GM21529 (cell line): ENCODE data around the gene CDH23.

Source experiments
- ATAC-seq: cut with Tn5 transposase; IDR thresholded peaks from one replicate; pipeline ENCODE4 v1.9.1; 2021; ENCODE audit not compliant: unreplicated experiment

The CDH23 gene

DNA sequence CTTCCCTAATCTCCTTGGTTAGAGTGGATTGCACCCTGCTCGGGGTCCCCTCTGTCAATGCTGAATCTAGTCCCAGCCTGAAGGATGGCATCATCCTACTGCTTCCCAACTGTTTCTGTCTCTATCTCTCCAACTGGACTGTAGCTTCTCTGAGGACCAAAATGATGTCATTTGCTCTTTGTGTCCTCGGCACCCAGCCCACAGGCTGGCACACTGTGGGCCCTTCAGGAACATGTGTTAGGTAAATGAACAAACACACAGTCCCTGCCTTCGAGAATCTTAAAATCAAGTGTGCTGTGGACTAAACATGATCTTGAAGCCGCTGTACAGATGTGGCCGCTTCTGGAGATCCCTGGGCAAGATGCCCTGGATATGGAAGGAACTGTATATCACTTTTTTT lies 5.0 kb upstream of the CDH23 start:
- no peak for ATAC-seq

DNA sequence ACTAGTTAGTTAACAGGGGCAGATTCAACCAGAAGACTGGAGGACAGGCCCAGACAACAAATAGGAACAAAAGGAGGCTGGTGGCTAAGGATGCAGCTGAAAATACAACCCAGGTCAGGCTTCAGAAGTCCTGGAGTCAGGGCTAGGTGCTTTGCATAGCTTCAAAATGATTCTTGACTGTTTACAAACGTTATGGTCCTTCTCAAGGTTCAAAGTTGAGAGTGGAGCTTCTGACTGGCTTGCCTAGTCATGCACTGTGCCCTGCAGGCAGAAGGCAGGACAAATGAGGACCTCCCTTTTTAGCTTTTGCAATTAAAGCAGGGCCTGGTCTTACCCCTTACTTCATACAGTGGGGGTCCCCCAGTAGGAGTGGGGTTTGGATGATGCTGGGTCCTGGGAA lies 4.4 kb upstream of the CDH23 start:
- no peak for ATAC-seq

DNA sequence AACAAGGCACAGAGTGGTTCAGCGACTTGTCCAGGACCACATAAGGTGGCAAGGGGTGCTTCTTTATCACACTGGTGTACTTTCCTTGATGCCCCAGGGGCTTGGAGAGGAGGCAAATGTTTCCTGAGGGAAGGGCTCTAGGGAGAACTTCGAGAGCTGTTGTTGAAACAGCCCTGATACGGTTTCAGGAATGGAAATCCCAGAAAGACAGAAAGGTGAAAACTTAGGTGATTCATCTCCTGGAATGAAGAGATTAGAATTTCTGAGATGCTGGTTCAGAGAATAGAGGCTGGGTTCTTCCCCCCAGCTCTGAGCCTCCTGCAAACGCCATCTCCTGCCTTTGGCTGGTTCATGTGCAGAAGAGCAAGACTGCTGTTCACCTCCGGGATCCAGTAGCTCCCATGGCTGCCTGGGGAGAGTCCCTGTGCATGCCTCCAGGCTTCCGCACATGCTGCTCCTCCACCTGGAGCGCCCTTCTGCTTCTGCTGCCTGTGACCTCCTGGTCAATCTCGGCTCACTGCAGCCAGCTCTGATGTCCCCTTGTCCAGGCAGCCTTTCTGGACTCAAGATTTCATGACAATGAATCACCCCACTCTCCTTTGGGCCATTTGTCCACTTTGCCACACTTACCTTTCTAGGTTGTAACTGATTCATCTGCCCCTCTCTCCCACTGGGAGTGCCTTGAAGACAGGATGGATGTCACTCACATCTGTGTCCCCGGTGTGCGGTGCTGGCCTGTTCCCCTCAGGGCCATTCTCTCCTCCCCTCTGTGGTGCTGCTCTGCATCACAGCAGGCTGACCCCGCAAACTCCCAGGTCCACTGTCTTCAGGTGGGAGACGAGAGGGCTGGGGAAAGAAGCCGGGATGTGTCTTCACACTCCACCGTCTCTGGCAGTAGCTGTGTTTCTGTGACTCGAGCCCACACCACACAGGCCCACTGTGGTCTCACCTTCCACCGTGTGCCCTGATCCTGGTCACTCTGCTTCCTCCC lies 3.6 kb upstream of the CDH23 start:
- no peak for ATAC-seq

DNA sequence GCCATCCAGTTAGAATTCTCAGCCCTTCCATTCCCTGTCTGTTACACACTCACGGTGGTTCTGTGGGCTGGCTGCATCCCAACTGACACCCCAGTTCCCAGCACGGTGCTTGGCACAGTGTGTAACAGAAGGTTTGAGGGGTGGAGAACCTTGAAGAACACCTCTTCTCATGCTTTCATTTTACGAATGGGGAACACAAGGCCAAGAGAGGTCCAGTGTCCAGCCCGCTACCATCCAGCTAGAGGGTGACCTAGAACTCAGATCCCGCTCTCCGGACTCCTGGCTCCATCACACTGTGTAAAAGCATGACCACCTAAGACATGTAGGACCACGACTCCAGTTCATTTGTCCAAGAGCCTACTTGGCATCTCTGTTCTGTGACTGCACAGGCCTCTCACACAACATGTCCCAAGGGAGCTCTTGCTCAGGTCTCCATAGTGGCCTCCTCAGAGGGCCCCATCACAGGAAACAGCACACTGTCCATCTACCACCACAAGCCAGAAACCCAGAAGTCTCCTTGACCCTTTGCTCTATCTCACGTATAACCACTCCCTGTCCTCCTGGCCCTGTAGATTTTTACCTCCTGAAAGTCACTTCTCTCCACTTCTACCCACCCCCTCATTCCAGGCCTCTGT lies 2.8 kb upstream of the CDH23 start:
- no peak for ATAC-seq

DNA sequence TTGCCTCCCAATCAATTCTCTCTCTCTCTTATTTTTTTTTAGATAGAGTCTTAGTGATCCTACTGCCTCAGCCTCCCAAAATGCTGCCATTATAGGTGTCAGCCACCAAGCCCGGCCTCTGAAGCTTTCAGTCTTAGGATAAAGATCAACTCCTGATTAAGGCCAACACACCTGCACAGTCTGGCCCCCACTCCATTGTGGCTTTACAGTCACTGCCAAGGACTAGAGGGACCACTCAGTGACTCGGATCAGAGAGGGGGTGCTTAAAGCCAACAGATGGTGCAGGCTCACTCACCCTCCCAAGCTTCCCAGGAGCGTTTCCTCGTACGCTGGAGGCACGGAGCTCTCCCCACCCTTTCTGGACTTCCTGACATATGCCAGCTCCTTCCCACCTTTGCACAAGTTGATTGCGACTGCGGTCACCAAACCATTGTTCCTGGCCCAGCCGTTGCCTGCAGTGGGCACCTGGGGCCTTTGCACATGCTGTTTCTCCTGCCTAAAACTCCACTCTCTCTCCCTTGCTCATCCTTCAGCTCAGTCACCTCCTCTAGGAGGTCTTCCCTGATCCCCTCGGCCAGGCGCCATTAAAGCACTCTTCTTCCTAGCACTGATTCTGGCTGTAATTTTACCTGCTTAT lies 1.7 kb upstream of the CDH23 start:
- ATAC-seq: no peak

DNA sequence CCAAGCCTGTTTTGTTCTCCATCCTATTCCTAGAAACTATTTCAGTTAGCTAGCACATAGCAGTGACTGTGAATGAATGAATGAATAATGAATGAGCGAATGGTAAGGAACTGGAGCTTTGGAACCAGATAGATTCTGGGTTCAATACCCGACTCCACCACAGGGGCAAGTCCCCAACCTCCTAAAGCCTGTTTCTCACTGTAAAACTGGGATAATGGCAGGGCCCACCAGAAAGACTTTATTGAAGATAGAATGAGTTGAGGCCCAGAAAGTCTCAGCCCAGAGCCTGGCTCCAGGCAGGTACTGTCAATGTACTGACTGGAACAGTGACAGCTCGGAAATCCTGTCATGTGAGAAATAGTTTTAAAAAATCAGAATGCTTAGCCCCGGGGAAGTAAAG lies 1.1 kb upstream of the CDH23 start:
- ATAC-seq: no peak

DNA sequence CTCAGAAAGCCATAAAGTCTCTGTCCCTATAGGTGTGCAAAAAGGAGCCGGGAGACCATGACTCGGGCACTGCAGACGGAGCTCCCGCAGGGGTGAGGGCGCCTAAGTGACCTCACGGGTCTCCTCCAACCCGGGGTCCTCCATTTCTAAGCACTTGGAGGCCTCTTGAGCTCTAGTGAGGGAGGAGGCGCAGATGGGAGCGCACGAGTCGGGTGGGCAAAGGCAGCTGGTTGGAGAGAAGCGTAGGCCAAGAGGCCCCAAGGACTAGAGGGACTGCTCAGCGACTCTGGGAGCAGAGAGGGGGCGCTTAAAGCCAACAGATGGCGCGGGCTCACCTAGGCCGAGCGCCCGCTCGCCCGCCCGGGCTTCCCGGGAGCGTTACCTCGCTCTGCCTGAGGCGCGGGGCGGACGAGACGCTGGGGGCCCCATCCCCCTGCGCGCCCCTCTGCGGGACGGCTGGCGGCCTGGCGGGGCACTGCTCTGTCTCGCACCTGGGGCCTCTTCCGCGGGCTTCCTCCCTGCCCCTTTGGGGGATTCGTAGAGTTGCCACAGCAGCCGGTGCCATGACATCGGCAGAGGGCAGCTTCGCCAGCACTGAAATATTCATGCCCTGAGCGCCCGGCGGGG lies 523 bp upstream of the CDH23 start:
- no peak for ATAC-seq

DNA sequence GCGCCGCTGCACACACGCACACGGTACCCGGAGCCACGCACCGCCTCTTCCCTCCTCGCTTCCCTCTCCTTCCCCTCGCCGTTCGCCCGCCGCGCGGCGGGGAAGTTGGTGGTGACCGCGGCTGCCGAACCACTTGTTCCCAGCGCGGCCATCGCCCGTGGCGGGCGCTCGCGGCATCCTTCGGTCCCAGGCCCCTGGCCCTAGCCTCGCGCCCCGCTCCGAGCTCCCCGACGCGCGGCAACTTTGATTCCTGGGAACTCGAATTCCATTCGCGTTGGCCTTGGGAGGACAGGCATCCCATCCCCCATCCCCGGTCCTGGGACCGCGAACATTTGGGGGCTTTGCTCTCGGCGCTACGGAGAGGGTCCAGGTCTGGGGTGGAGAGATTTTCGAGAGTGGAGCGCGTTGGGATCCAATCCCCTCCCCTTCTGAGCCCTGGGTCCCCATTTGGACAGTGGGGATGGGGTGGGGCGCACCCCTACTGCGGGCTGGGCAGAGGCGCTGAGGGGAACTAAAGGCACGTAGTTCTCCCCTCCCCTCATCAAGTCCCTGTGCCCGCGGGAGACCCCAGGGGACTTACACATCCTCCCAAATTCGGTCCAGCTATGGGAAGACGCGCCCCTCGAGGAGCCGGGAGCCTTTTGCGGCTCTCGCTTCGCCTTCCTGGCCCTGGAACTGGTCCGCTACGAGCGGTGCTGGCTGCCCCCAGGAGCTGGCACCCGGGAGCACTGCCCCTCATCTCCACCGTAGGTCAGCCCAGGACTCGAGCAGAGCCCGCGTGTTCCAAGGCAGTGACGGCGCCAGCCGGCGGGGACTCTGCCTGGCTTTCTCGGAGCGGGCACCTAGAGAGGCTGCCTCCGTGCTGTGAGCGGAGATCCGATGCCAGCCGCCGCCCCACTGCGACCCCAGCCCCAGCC lies 834 bp downstream of the CDH23 start:
- ATAC-seq: no peak

DNA sequence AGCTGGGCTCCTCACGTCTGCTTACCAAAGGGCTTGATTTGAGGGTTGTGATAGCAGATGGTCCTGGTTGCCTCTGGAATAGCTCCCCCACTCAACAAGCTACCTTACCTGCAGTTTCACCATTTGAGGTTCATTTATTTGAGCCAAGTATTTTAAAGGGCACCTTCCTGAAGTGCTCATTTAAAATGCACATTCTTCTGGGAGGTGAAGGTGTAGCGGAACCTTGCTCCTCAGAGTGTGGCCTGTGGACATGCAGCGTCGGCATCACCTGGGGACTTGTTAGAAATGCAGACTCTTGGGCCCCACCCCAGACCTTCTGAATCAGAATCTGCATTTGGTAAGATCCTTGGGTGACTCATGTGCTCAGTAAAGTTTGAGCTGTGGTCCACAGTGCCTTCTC lies 2.3 kb downstream of the CDH23 start:
- ATAC-seq: no peak

DNA sequence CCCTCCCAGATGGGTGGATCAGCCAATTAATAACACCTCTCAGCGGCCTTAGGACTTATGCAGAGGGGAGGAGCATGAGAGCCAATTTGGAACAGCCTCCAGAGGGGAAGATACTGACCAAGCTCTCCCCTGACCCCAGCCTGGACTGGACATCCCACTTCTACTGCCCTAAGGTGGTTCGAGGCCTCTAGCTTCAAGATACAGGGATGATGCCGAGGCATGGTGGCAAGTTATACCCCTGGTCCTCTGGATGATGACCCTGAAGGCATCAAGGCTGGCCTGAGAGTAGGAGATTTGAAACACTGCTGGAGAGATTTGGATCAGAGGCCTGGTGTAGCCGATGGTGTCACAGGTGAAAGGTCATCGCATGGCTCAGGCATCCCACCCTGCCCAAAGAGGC lies 3.2 kb downstream of the CDH23 start:
- no peak for ATAC-seq

DNA sequence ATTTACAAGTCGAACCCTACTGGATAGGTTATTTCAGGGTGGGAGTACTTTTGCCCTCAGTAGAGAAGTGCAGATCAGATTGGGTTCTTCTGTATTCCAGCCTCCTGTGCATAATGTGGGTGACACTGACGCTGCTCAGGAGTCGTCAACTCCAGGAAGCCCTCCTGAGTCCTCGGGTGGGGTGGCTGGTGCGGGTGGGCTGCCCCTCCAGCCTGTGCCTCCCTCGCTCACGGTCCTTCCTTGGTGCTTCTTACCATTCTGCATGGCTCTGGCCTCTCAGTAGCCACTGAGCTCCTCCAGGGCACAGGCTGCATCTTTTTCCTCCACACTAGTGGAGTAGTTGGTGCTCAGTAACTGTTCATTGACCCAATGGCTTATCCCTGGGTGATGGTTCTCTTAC lies 4.3 kb downstream of the CDH23 start:
- no peak for ATAC-seq

DNA sequence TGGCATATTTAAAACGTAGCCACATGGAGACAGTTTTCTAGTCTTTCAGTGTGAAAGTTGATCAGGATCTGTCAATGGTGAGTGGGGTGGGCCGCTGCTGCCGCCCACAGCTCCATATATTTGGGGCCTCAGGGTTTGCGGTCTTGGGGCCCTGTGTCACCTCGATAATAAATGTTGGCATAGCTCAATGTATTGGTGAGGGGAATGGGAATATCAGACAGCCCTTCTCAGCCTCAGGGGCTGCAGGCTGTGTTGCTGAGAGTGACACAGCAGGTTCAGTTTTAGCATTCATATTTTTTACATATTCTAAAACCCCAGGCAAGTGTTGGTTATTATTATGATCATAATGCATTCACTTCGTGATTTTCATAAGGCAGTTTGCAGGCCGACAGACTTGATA lies 5.3 kb downstream of the CDH23 start:
- ATAC-seq: no peak

DNA sequence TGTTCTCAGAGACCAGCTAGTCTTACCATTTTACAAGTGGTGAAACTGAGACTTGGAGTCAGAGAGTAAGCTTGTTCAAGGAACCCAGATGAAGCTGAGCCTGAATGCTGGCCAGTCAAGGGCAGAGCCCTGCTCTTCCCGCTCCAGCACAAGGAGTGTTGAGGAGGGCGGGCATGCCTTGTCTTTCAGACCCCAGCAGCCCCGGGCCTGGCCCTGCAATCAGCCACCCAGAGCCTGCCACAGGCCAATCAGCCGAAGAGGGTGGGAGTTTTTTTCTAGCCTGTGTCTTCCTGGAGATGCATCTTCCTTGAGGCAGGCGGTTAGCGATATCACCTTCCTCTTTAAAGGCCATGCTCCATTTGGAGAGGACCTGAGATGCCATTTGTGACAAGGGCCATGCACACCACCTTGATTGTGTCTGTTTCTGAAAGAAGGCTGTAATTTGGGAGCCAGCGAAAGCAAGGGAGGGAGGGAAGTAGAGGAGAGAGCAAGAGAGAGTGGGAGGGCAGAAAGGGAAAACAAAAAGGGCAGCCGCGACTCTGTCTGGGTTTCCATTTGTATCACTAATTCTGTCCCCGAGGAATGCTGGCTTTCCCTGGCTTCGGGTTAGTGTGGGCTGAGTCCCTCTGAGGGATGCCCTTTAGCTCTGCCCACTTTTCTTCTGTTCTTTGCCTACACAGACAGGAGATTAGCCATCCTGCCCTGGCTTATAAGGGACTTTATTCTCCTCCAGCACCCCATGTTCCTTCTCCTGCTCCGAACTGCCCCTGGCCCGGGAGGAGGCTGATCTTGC lies 8.0 kb downstream of the CDH23 start:
- ATAC-seq: no peak

DNA sequence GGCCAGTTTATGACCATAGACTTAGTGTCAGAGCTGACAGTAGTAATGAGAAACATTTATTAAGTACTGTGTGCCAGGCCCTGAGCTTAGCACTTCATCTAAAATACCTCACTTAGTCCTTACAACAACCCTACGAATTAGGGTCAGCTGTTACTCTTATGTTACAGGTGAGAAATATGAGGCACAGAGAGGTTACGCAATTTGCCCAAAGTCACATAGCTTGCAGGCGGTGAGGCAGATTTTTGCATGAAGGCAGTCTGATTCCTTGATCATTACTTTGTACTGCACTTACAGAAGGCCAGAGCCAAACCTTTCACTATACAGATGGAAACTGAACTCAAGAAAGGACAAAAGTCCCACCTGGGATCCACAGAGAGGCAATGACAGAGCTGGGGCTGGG lies 10.2 kb downstream of the CDH23 start:
- ATAC-seq: no peak

DNA sequence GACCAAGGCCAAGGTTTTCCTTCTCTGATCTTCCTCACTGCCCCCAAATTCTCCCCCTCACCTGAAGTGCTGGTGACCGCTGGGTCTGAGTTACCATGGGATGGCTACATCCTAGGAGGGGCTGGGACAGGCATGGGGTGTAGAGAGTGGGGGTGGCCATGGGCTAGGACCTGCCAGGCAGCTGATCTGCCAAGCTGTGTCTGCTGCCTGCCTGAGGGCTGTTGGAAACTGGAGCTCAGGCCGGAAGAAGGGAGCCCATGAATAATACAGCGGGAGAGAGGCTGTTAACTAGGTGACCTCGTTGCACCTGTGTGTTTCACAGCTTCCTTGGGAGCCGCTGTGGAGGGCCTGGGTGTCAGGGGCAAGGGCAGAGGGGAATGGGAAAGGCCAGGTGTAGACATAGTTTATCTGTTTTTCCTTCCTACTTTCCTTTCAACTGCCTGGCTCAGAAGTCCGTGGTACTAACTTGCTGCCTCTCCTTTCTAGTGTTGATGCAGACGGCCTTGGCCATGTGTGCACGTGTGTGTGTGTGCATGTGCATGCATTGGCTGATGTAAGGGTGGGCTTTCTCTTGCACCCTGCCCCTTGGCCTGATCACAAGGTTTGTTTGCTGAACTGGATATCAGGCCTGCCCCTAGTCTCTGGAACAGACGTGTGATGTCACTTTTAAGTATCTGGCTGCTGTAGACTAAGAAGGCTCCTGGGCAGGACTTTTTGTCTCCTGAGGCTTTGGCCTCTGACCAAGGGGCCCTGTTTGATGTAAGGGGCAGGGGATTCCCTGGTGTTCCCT lies 11.9 kb downstream of the CDH23 start:
- no peak for ATAC-seq

DNA sequence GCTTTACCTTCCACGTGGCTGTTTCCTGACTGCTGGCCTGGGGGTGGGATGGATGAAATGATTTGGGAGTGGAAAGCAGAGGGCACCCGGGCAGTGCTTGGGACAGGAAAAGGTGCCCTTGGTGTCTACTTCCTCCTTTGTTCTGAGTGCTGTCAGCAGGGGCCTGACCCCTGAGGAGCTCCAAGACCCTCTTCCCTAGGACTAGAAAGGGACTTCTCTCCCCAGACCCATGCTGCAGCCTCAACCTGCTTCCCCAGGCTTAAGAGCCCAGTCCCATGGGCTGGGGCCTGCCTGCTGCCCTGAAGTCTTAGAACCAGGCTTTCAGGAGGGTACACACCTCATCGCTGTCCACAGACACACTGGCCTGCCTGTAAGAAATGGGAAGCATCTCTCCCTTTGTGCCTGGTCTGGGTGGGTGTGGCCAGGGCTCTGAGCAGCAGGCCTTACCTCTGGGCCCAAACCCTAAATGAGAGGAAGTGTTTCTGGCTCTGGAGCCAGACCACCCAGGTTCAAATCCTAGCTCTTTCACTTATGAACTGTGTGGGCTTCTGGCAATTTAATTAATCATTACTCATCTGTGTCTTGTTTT lies 12.9 kb downstream of the CDH23 start:
- no peak for ATAC-seq

DNA sequence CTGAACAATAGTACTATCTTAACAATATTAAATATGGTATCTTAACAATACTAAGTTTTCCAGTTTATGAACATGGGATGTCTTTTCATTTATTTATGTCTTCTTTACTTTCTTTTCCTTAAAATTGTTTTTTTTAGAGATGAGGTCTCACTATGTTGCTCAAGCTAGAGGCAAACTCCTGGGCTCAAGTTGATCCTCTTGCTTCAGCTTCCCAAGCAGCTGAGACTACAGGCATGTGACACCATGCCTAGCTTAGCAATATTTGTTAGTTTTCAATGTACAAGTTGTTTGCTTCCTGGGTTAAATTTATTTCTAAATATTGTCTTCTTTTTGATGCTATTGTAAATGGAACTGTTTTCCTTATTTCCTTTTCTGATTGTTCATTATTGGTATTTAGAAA lies 16.9 kb downstream of the CDH23 start:
- no peak for ATAC-seq

DNA sequence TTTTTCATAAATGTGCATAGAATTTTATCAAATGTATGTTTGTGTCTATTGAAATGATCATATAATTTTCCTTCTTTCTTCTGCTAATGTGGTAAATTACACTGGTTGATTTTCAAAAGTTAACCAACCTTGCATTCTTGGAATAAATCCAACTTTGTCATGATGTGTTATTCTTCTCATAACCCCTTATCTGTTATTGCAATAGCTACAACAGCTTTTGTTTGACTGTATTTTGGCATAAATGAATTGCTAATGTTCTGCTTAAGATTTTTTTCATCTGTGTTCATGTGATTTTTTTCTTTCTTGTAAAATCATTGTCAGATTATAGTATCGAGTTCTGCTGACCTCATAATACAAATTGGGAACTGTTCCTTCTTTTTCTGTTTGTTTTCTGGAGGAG lies 17.6 kb downstream of the CDH23 start:
- no peak for ATAC-seq
